NCI-H128 (cell line): Measurements from ENCODE around the gene SPAG16.

Experiments
- DNase-seq: peaks from one replicate; lab custom pipeline; 2025; ENCODE audit not compliant: unreplicated experiment; lab: John Stamatoyannopoulos, UW

The SPAG16 gene

DNA sequence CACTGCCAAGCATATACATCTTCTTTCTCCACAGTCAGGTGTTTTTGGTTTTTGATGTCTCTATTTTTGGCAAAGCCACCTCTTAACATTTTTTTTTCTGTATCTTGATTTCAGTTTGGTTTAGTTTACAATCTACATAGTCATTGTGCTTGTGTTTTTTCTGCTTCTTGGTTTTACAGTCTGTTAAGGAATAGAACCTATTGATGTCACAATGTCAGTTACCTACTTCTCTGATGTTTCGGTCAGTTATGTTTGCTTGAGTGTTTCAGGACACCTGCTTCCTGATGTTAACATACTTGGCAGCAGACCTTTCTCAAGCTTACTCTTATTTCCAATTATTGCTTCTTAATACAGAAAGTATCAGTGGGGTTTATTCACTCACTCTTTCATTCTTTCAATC lies 253.3 kb downstream of the SPAG16 start:
- DNase-seq = no peak

- DNase-seq = no peak
These were observed 260.7 kb downstream of the SPAG16 start for GRCh38 chr2:213544940-213545339.

- no peak for DNase-seq
These were observed 261.2 kb downstream of the SPAG16 start for GRCh38 chr2:213545481-213545880.

DNA sequence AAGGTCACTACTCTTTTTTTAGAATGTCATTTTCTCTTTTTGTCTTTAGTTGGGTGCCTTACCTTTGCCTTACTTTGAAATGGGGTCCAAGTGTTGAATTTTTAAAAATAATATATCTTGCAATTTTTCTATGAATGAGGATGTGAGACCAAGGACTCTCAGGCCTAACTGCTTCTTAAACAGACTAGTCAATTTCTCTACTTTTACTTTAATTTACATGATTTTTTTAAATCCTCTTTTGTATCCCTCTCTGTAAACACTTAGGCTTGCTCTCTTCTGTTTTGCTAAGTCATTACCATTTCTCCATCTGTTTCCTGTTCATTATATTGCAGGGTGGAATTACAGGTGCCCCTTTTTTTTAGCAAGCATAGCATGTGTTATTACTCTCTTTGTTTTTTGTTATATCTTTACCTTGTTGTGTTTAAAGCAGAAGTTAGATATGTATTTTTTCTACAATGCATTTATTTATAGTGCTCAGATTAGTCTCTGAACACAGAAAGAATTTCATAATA lies 261.8 kb downstream of the SPAG16 start:
- DNase-seq = no peak

DNA sequence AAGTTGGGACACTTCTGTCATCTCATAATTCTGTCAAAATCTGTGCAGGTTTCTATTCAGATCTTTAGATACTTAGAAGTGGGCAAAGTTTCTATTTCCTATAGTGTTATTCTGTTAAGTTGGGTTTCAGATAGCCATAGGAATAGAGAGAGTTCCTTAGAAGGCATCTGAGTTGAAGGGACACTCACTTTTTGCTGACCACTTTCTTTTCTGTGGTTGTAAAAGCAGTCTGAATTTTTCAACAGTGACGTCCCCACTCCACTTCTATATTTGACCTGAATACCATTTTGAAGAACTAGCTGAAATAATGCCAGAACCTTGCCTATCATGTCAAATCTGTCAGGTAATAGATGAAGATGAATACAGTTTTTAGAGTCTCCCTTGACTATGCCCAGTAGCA lies 267.3 kb downstream of the SPAG16 start:
- no peak for DNase-seq

GRCh38 chr2:213559053-213559452 lies 274.8 kb downstream of the SPAG16 start:
- DNase-seq = no peak

DNA sequence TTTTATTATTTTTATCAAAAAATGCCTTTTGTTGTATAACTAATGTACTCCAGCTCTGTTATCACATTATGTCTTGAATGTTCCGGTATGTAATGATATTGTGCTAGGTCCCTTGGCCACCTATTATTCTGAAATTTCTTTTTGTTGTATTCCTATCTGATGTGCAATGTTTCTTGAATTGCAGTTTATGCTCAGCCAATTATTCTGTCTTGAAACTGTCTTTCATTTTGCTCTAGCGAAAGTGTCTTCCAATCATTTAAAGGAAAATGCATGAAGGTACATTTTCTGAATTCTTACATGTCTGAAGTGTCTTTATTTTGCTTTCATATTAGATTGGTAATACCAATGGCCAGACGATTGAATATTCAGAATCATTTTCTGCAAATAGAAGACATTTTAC lies 277.5 kb downstream of the SPAG16 start:
- DNase-seq = no peak

DNA sequence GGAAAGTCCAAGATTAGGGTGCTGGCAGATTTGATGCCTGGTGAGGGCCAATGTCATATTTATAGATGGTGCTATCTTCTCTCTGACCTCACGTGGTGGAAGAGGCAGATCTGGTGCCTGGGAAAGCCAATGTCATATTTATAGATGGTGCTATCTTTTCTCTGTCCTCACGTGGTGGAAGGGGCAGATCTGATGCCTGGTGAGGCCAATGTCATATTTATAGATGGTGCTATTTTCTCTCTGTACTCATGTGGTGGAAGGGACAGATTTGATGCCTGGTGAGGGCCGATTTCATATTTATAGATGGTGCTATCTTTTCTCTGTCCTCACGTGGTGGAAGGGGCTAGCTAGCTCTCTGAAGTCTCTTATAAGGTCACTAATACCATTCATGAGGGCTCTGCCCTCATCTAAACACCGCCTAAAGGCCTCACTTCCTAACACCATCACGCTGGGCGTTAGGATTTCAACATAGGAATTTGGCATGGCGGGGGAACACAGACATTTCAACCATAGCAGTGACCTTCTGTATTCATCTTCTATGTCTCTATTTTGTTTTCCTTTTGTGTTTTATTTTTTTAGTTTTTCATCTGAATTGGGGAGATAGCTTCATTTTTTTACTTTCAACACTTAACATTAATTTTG lies 278.4 kb downstream of the SPAG16 start:
- no peak for DNase-seq

GRCh38 chr2:213566846-213567245 lies 282.6 kb downstream of the SPAG16 start:
- no peak for DNase-seq

DNA sequence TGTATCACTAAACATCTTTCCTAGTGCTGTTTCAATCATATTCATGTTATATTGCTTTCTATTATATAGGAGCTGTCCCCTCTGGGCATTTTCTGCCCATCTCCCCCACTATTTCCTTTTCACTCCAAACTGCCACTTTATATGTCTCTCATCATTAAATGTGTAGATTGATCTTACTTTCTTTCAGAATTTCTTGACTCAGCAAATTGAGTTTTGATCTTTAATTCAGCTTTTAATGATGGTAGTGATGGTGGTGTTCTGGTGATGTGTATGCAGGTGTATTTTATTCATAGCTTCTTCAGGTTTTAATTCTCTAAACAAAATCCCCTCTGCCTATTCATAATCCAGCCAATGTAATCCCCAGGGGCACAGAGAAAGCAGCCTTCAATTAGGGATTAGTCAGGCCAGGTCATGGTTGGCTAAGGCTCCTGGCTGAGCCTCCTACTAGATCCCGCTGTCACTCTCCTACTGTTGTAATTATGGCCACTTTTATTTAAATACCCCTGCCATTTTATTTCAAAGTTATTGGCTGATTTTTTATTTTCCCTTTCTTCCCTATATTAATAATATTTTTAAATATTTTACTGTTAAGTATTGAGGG lies 325.4 kb downstream of the SPAG16 start:
- no peak for DNase-seq

GRCh38 chr2:213627054-213627710 lies 342.9 kb downstream of the SPAG16 start:
- DNase-seq = no peak

GRCh38 chr2:213627835-213628460 lies 343.7 kb downstream of the SPAG16 start:
- no peak for DNase-seq

DNA sequence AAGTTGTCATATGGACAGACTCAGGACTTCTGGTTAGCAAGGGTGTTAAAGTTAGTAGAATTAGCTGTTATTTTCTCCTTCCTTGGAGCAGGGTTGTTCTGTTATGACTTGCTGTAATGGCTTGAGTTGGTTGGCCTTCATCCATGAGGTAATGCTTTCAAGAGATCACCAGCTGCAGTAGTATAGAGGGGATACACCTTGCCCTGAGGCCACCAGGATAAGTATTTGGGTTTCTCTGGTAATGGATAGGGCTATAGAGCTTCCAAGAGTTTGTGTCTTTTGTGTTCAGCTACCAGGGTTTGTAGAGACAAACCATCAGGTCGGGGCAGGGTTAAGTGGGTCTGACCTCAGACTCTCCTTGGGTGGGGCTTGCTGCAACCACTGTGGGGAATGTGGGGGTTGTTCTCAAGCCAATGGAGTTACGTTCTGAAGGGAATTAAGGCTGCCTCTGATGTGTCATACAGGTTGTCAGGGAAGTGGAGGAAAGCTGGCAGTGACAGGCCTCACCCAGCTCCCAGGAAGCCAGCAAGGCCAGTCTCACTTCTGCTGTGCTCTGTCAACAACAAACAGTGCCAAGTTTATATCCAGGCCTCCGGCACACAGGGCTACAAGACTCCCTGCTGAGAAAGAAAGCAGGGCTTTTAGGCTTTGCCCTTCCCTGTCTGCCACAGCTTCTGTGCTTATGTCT lies 356.6 kb downstream of the SPAG16 start:
- DNase-seq = no peak

GRCh38 chr2:213644926-213645325 lies 360.7 kb downstream of the SPAG16 start:
- no peak for DNase-seq

DNA sequence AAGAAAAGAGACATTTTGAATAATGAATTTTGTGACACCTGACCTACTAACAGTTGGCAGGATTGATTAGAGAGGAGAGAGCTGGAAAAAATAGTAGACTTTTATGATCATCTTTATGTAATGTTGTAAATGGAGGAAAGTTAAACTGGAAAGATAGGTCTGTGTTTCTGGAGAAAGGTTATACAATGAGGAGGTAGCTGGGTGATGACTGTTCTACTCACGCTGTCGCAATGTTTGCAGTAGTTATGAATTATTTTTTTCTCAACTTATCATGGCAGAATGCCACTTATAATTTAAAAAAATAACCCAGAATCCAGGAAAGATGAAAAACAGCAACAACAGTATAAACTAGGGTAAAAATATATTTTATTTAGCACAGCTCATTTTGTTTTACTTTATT lies 364.9 kb downstream of the SPAG16 start:
- DNase-seq = no peak

DNA sequence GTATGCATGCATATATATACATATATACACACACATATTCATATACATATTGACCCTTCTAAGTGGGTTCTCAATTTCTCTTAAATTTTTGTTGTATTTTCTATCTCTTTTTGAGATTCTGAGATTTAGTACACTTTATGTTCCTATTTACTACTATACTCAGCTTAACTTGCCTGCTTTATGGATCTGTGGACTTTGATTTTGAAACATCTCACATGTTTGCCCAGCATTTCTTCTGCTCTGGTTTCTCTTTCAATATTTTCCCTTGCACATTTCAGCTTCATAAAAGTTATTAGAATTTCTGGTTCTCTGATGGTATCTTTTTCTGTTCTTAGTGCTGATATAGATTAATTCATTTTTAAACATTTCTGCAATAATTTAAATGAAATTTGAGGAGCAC lies 380.6 kb downstream of the SPAG16 start:
- no peak for DNase-seq

- DNase-seq = no peak
These were observed 385.4 kb downstream of the SPAG16 start for GRCh38 chr2:213669657-213670056.

DNA sequence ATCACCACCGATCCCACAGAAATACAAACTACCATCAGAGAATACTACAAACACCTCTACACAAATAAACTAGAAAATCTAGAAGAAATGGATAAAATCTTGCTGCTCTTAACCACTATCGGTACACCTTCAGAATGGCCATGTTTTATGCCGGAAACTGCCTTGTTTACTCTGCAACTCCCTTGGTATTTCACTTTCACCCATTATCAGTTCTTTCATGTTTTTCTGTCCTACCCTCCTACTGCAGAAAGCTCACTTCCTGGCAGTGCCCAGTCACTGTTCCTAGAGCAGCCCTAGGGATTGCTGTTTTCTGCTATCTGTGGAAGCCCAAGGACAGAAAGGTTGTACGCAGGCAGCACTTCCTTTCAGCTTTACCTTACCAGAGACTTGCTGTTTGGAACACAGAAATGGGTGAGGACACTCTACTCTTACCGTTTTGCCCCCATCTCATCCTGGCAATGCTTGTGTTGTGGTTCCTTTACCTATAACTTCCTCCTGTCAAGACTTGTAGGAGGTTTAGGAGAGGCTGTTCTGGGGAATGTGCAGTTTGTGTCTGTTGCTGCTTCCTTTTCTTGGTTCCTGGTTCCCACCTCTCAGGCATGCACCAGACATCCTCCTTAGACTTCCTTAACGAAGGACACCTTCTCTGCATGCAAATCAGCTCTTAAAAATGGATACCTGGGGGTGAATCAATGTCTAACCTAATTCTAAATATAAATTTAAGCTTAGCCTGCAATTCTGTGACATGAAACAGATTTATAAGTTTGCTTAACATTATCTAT lies 394.4 kb downstream of the SPAG16 start:
- DNase-seq = no peak

DNA sequence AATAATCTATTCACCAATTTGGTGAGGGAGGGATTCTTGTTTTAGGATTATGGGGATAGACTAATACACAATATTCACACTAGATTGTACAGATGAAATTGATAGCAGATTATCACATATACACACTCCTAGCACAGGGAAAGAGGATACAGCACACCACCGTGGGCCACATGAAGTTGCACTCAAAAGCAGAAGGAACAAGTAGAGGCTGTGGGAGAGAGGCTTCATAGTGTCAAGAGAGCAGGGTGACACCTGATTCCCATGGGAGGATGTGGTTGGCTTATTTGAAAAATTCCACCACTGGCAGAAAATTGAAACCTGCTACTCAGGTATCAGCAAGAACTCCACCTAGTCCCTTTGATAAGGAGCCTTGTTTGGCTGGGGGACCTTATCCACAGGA lies 395.6 kb downstream of the SPAG16 start:
- no peak for DNase-seq

GRCh38 chr2:213682276-213682675 lies 398.0 kb downstream of the SPAG16 start:
- DNase-seq = no peak

DNA sequence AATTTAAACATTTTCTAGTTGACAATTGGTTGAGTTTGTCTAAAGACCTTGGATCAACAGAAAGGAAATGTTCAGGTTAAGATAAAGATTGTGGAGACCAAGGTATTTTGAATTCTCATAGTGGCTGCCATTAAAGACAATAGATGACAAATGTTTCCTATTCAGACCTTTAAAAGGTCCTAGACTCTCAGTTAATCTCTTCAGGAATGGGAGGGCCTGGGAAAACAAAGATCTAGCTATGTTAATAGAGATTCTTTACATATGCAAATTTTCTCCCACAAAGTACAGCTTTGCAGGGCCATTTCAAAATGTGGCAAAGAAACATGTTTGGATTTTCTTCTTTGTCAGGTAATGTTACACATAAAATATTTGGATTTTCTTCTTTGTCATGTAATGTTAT lies 403.9 kb downstream of the SPAG16 start:
- DNase-seq = no peak
